SK-N-MC (cell line): ENCODE measurements around the gene WDR89.
A peak's percentile ranks its signal among the peaks of the same experiment; 100 is the strongest.
"Not testable (repeated sequence)": the region's sequence is repeated elsewhere in the genome, so short reads cannot be mapped to it uniquely, and the experiment has no call there.

ENCODE experiments used
- DNase-seq: peaks from one replicate; pipeline ENCODE4 v3.0.0-alpha.2; 2011; ENCODE audit warnings: low read depth, low spot score
- H3K27ac ChIP-seq: fragments of 200-600 bp; sonication (generic); 2 replicates; pipeline ENCODE4 v1.5.1; 2016; ENCODE audit warnings: mixed run types
- H3K36me3 ChIP-seq: fragments of 200-600 bp; sonication (generic); 2 replicates; pipeline ENCODE4 v1.6.1; 2017; ENCODE audit warnings: antibody characterized with exemption, low read length, mixed read lengths; ENCODE audit not compliant: insufficient read depth
- H3K4me3 ChIP-seq: fragments of 200-600 bp; sonication (generic); 2 replicates; pipeline ENCODE4 v1.5.1; 2016
- H3K9ac ChIP-seq: fragments of 200-600 bp; sonication (generic); 2 replicates; pipeline ENCODE4 v1.8.0; 2017; ENCODE audit warnings: mixed run types, mixed read lengths; ENCODE audit not compliant: insufficient read length
- H3K9me3 ChIP-seq: fragments of 200-600 bp; sonication (generic); 2 replicates; pipeline ENCODE4 v1.6.1; 2017; ENCODE audit warnings: low read depth, mild to moderate bottlenecking, antibody characterized with exemption, low read length, moderate library complexity, mixed read lengths
- EZH2 ChIP-seq: fragments of 200-600 bp; sonication (generic); IDR thresholded peaks from one replicate; pipeline ENCODE4 v1.6.1; 2017; ENCODE audit warnings: antibody characterized with exemption
- FOXP2 ChIP-seq: optimal IDR thresholded peaks from 2 replicates; pipeline ENCODE3; 2011; ENCODE audit warnings: mild to moderate bottlenecking, moderate library complexity; ENCODE audit not compliant: insufficient read depth; ENCODE audit errors: extremely low read length, control extremely low read depth
- POLR2AphosphoS5 ChIP-seq: IDR thresholded peaks from 2 replicates; pipeline ENCODE4 v1.6.1; 2012; ENCODE audit warnings: mild to moderate bottlenecking, low read depth, low read length, borderline replicate concordance

The WDR89 gene

GRCh38 chr14:63642656-63643382, 1.1 kb upstream of the WDR89 start:
- peak overlapping the region; percentile 93 for H3K9ac ChIP-seq
- peak overlapping the region; percentile 1; the same call in 1 of the 2 replicates for H3K27ac ChIP-seq
- no peaks in the 10 kb centered on the region for H3K9me3 ChIP-seq
- no peak for DNase-seq
- TF ChIP-seq EZH2 = no peak
- TF ChIP-seq FOXP2 = no peak
- no peak for TF ChIP-seq POLR2AphosphoS5
- peaks cover 22% of the 10 kb centered on the region for H3K36me3 ChIP-seq
- peak overlapping the region; percentile 89 for H3K4me3 ChIP-seq

- peak; percentile 93 for DNase-seq
- H3K9ac ChIP-seq = peak overlapping the region; percentile 93
- peaks cover 26% of the 10 kb centered on the region for H3K36me3 ChIP-seq
- H3K9me3 ChIP-seq = no peaks in the 10 kb centered on the region
- peak overlapping the region; percentile 89 for H3K4me3 ChIP-seq
- TF ChIP-seq POLR2AphosphoS5 (no peak; the same call in none of the 2 replicates), EZH2 (no peak), FOXP2 (no peak)
- H3K27ac ChIP-seq = peak overlapping the region; percentile 96
These were observed 549 bp upstream of the WDR89 start for GRCh38 chr14:63642229-63642611.

GRCh38 chr14:63638493-63638892, 3.2 kb downstream of the WDR89 start:
- Histone ChIP-seq H3K9me3 (no peaks in the 10 kb centered on the region), H3K36me3 (peaks cover 38% of the 10 kb centered on the region), H3K9ac (no peak overlapping the region), H3K4me3 (no peak overlapping the region), H3K27ac (no peak overlapping the region)
- DNase-seq = no peak
- TF ChIP-seq POLR2AphosphoS5 (no peak), EZH2 (no peak), FOXP2 (no peak)

- not testable (repeated sequence) for H3K9me3 ChIP-seq, DNase-seq, H3K27ac ChIP-seq, H3K4me3 ChIP-seq, H3K9ac ChIP-seq
- peaks cover 38% of the 10 kb centered on the region for H3K36me3 ChIP-seq
These were observed 5.5 kb downstream of the WDR89 start for GRCh38 chr14:63636094-63636635.

- TF ChIP-seq EZH2 (no peak), POLR2AphosphoS5 (no peak), FOXP2 (no peak)
- DNase-seq = no peak
- H3K9me3 ChIP-seq = no peaks in the 10 kb centered on the region
- no peak overlapping the region for H3K9ac ChIP-seq
- H3K36me3 ChIP-seq = peaks cover 33% of the 10 kb centered on the region
- H3K27ac ChIP-seq = peak overlapping the region; percentile 20; the same call in 1 of the 2 replicates
- H3K4me3 ChIP-seq = no peak overlapping the region
These were observed 7.9 kb downstream of the WDR89 start for GRCh38 chr14:63633801-63634200.

- Histone ChIP-seq H3K9me3 (no peaks in the 10 kb centered on the region), H3K9ac (no peak overlapping the region), H3K36me3 (peaks cover 26% of the 10 kb centered on the region), H3K4me3 (no peak overlapping the region), H3K27ac (no peak overlapping the region)
- DNase-seq = no peak
- no peak for TF ChIP-seq FOXP2
- no peak for TF ChIP-seq POLR2AphosphoS5
- no peak for TF ChIP-seq EZH2
These were observed 8.6 kb downstream of the WDR89 start for GRCh38 chr14:63632932-63633514.

- no peaks in the 10 kb centered on the region for H3K9me3 ChIP-seq
- no peak overlapping the region for H3K9ac ChIP-seq
- H3K36me3 ChIP-seq = peaks cover 27% of the 10 kb centered on the region
- H3K4me3 ChIP-seq = no peak overlapping the region
- no peak for DNase-seq
- no peak overlapping the region for H3K27ac ChIP-seq
- no peak for TF ChIP-seq POLR2AphosphoS5
- TF ChIP-seq EZH2 = no peak
- no peak for TF ChIP-seq FOXP2
These were observed 17.0 kb downstream of the WDR89 start for GRCh38 chr14:63624701-63625100.

- H3K9ac ChIP-seq = no peak overlapping the region
- no peaks in the 10 kb centered on the region for H3K9me3 ChIP-seq
- no peak overlapping the region for H3K4me3 ChIP-seq
- H3K27ac ChIP-seq = no peak overlapping the region
- H3K36me3 ChIP-seq = peaks cover 25% of the 10 kb centered on the region
- TF ChIP-seq EZH2 = no peak
- TF ChIP-seq POLR2AphosphoS5 = no peak
- TF ChIP-seq FOXP2 = no peak
- no peak for DNase-seq
These were observed 17.5 kb downstream of the WDR89 start for GRCh38 chr14:63624203-63624602.

- H3K27ac ChIP-seq, H3K4me3 ChIP-seq, H3K9me3 ChIP-seq, H3K9ac ChIP-seq, DNase-seq: not testable (repeated sequence)
- peaks cover 40% of the 10 kb centered on the region for H3K36me3 ChIP-seq
These were observed 19.7 kb downstream of the WDR89 start for GRCh38 chr14:63621975-63622374.

GRCh38 chr14:63616015-63616414, 25.7 kb downstream of the WDR89 start:
- H3K36me3 ChIP-seq = peaks cover 42% of the 10 kb centered on the region
- TF ChIP-seq POLR2AphosphoS5 (no peak), FOXP2 (no peak), EZH2 (no peak)
- H3K27ac ChIP-seq = no peak overlapping the region
- no peaks in the 10 kb centered on the region for H3K9me3 ChIP-seq
- no peak overlapping the region for H3K9ac ChIP-seq
- DNase-seq = no peak
- no peak overlapping the region for H3K4me3 ChIP-seq
